Thyroid gland (tissue), 4 donors: ENCODE data around the gene SMARCA5. TPM values are rescaled to one million over a fixed set of nuclear protein-coding genes. Genes with fewer than 3 reads are reported as not detected.

Source experiments
- DNase-seq, 2 donors: peaks; one replicate each; pipeline ENCODE4 v3.0.0-alpha.2; 2019
- H3K27ac ChIP-seq, 3 donors: fragments of 200-600 bp; sonication (generic); 1 replicate in 2 of 3; 2 replicates in 1 of 3; pipeline ENCODE4 v1.5.1; 2016 to 2019; ENCODE audit warnings: mild to moderate bottlenecking in 1 of 3, moderate library complexity in 1 of 3
- H3K27me3 ChIP-seq: fragments of 200-600 bp; sonication (generic); one replicate; pipeline ENCODE4 v1.5.1; 2019
- H3K36me3 ChIP-seq, 2 donors: fragments of 200-600 bp; sonication (generic); one replicate each; pipeline ENCODE4 v1.5.1; 2016 to 2019
- H3K4me1 ChIP-seq, 2 donors: fragments of 200-600 bp; sonication (generic); one replicate each; pipeline ENCODE4 v1.5.1; 2017 to 2019
- H3K4me3 ChIP-seq, 3 donors: fragments of 200-600 bp; sonication (generic); replicated peaks in 1 of 3; 1 replicate in 2 of 3; 2 replicates in 1 of 3; pipeline ENCODE4 v1.5.1; 2016; ENCODE audit warnings: mild to moderate bottlenecking in 1 of 3
- H3K9me3 ChIP-seq: fragments of 200-600 bp; sonication (generic); one replicate; pipeline ENCODE4 v1.5.1; 2017
- POLR2A ChIP-seq, 2 donors: fragments of 450-650 bp; IDR thresholded peaks; one replicate each; pipeline ENCODE4 v1.6.1; 2017; ENCODE audit warnings: antibody characterized with exemption in 2 of 2, mild to moderate bottlenecking in 2 of 2, moderate library complexity in 1 of 2
- WGBS, 2 donors: methylation state at CpG; one replicate each; pipeline ENCODE4 v1.1.5; 2017; 5-methylcytosine and 5-hydroxymethylcytosine counted together
- intact Hi-C: fragments of 100-400 bp; cut with DNase I; formaldehyde crosslinking; loops from one replicate; pipeline ENCODE4 v1.15.1; 2023
- total RNA-seq, 4 donors: library from RNA; depleted of rRNA; stranded (reverse); fragments of >200 nt; gene quantifications; one replicate each; pipeline ENCODE4 v1.2.3, GENCODE V29; 2016
- TF ChIP-seq, protein P1 (sequence below), 6 experiments: fragments of 200-600 bp in 3 of 6; fragments of 450-650 bp in 3 of 6; sonication (generic) in 3 of 6; IDR thresholded peaks; one replicate each; pipeline ENCODE4 v1.5.1; 2016 to 2019; ENCODE audit warnings: antibody characterized with exemption in 6 of 6, mild to moderate bottlenecking in 2 of 6, inconsistent platforms in 1 of 6, moderate library complexity in 1 of 6

Gene SMARCA5
- total RNA-seq, 4 donors from 2014 or later, result 46.7 to 89.9 (median 60.4) TPM

DNA sequence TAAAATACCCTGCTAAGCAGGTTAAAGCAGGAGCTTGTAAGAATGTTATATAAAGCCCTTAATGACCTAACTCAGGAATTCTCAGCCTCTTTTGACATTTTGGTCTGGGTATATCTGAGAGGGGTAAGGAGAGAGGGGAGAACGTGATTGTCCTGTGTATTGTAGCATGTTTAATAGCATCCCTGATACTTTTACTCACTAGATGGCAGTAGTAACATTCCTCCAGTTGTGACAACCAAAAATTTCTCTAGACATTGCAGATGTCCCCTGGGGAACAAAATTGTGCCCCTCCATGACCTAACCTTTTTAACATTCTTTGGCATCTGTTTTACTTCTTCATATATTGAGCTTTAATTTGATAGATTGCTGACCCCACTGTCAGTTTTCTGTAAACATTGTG lies 17.9 kb downstream of the SMARCA5 start:
- H3K4me1 ChIP-seq, result peaks cover 0 to 3% of the 10 kb centered on the region in 2 donors
- no peak for DNase-seq
- intact Hi-C loops, result no loop called here
- WGBS, 2 donors, result 44 to 69% methylated on average over 1 of the region's 1 CpG
- no peak overlapping the region for H3K4me3 ChIP-seq
- H3K36me3 ChIP-seq, result peaks cover 51 to 55% of the 10 kb centered on the region in 2 donors
- H3K27me3 ChIP-seq, result no peaks in the 10 kb centered on the region
- no peaks in the 10 kb centered on the region for H3K9me3 ChIP-seq
- TF ChIP-seq, protein P1, sequence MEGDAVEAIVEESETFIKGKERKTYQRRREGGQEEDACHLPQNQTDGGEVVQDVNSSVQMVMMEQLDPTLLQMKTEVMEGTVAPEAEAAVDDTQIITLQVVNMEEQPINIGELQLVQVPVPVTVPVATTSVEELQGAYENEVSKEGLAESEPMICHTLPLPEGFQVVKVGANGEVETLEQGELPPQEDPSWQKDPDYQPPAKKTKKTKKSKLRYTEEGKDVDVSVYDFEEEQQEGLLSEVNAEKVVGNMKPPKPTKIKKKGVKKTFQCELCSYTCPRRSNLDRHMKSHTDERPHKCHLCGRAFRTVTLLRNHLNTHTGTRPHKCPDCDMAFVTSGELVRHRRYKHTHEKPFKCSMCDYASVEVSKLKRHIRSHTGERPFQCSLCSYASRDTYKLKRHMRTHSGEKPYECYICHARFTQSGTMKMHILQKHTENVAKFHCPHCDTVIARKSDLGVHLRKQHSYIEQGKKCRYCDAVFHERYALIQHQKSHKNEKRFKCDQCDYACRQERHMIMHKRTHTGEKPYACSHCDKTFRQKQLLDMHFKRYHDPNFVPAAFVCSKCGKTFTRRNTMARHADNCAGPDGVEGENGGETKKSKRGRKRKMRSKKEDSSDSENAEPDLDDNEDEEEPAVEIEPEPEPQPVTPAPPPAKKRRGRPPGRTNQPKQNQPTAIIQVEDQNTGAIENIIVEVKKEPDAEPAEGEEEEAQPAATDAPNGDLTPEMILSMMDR (IDR thresholded peaks at IDR 0.05), result peak in 1 of 6 experiments; percentile 33
- no peak for TF ChIP-seq POLR2A (IDR thresholded peaks at IDR 0.05)
- H3K27ac ChIP-seq, result peak overlapping the region in 1 of 3 donors; percentile 7

DNA sequence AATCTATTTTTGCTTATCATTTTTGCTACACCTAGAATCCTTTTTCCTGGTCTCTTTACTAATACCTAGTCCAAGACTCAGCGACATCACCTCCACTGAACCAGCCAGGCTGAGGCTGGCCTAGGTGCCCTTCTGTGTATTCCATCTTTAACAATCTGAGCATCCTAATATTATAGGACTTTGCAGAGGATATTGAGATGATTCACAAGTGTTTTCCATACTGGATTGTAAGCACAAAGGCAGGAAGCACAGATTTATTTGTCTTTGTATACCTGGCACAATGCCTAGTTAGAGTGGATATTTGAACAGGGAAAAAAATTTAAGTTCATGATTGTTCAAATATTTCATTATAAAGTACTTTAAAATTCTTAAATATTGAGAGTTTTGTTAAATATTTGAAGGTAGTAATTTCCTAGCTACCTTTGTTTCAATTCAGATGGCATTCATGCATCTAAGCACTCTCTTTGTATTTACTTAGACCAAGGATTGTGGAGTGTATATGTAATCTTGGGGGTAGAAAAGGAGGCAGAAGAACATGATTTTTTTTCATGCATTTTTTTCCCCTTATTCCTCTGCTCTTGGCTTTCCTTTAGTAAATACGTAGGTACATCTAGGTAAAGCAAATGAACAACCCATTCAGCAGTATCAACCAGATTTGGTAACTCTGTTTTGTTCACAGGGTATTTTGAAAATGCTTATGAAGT lies 18.4 kb downstream of the SMARCA5 start:
- H3K4me3 ChIP-seq, result no peak overlapping the region
- 85 to 88% methylated on average over 2 of the region's 2 CpGs for WGBS, 2 donors
- H3K27ac ChIP-seq, result no peak overlapping the region
- H3K36me3 ChIP-seq, result peaks cover 51 to 55% of the 10 kb centered on the region in 2 donors
- H3K9me3 ChIP-seq, result no peaks in the 10 kb centered on the region
- H3K27me3 ChIP-seq, result no peaks in the 10 kb centered on the region
- intact Hi-C loops, result no loop called here
- no peak for DNase-seq
- no peak for TF ChIP-seq POLR2A (IDR thresholded peaks at IDR 0.05)
- TF ChIP-seq, protein P1 (IDR thresholded peaks at IDR 0.05), result no peak
- H3K4me1 ChIP-seq, result peaks cover 0 to 3% of the 10 kb centered on the region in 2 donors

DNA sequence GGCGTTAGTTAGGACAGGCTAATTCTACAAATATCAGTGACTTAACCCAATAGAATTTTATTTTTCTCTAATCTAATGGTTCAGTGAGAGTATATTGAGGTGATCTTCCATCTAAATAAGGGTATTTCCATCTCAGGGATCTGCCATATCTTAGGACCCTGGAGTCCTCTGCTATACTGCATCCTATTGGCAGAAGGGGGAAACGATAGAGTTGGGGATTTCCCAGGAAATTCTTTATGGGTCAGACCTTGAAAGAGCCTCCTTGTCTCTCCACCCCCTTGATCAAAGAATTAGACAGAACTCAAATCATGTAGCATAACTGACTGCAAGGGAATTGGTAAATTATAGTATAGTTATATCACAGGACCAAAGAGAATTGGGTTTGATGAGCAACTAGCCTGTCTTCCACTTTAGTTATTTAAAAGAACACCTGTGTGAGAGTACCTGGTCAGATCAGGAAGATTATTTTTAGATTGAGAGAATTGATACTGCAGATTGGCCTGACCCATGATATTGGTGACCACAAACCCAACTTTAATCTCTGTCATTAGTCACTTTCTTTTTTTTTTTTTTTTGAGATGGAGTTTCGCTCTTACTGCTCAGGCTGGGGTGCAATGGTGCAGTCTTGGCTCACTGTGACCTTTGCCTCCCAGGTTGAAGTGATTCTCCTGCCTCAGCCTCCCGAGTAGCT lies 25.6 kb downstream of the SMARCA5 start:
- intact Hi-C loops, result no loop called here
- Histone ChIP-seq H3K4me3 (no peak overlapping the region), H3K4me1 (no peaks in the 10 kb centered on the region), H3K27me3 (no peaks in the 10 kb centered on the region), H3K9me3 (no peaks in the 10 kb centered on the region), H3K36me3 (peaks cover 54 to 66% of the 10 kb centered on the region in 2 donors), H3K27ac (no peak overlapping the region)
- no peak for DNase-seq
- 88 to 91% methylated on average over 4 of the region's 4 CpGs for WGBS, 2 donors
- TF ChIP-seq, protein P1 (IDR thresholded peaks at IDR 0.05), result no peak
- no peak for TF ChIP-seq POLR2A (IDR thresholded peaks at IDR 0.05)

DNA sequence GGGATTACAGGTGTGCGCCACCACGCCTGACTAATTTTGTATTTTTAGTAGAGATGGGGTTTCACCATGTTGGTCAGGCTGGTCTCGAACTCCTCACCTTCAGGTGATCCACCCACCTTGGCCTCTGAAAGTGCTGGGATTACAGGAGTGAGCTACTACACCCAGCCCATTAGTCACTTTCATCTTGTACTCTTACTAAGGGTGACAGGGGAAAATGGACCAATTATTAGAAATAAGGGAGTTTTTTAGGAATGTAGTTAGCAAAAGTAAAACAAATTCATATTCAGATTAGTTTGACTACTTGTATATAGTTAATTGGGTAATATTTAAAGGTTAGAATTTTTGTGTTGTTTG lies 26.1 kb downstream of the SMARCA5 start:
- Histone ChIP-seq H3K36me3 (peaks cover 53 to 68% of the 10 kb centered on the region in 2 donors), H3K4me3 (no peak overlapping the region), H3K27ac (no peak overlapping the region), H3K9me3 (no peaks in the 10 kb centered on the region), H3K27me3 (no peaks in the 10 kb centered on the region), H3K4me1 (no peaks in the 10 kb centered on the region)
- intact Hi-C loops, result no loop called here
- TF ChIP-seq POLR2A (IDR thresholded peaks at IDR 0.05), result no peak
- TF ChIP-seq, protein P1 (IDR thresholded peaks at IDR 0.05), result no peak
- WGBS, 2 donors, result 94 to 100% methylated on average over 3 of the region's 3 CpGs
- DNase-seq, result no peak

DNA sequence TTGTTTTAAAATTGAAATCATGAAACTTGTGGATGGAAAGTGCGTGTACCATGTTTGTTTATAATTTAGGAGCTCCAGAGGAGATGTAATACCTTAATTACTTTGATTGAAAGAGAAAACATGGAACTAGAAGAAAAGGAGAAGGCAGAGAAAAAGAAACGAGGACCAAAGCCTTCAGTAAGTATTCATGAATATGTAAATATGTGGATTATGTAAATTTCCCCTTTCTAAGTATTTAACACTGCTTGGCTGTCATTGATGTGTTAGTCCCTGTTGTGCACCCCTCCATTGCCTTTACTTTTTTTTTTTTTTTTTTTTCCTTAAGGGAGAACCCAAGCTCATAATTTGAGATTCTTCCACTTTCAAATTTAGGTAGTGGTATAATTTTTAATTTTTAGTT lies 36.4 kb downstream of the SMARCA5 start:
- Histone ChIP-seq H3K4me1 (no peaks in the 10 kb centered on the region), H3K4me3 (no peak overlapping the region), H3K36me3 (peaks cover 39 to 70% of the 10 kb centered on the region in 2 donors), H3K27ac (no peak overlapping the region), H3K9me3 (no peaks in the 10 kb centered on the region), H3K27me3 (no peaks in the 10 kb centered on the region)
- WGBS, 2 donors, result 88 to 90% methylated on average over 2 of the region's 2 CpGs
- TF ChIP-seq, protein P1 (IDR thresholded peaks at IDR 0.05), result no peak
- no peak for TF ChIP-seq POLR2A (IDR thresholded peaks at IDR 0.05)
- no peak for DNase-seq
- intact Hi-C loops, result no loop called here
